NCI-H2107 (cell line): ENCODE results near the gene FAM228B.
"Not testable (repeated sequence)": the region's sequence is repeated elsewhere in the genome, so short reads cannot be mapped to it uniquely, and the experiment has no call there.

Experiments used
- DNase-seq: peaks from one replicate; lab custom pipeline; 2025; lab: John Stamatoyannopoulos, UW

The FAM228B gene

GRCh38 chr2:24159708-24160107 lies 36.4 kb downstream of the FAM228B start:
- no peak for DNase-seq

GRCh38 chr2:24160761-24161160 lies 37.5 kb downstream of the FAM228B start:
- no peak for DNase-seq

- no peak for DNase-seq
These were observed 39.2 kb downstream of the FAM228B start for GRCh38 chr2:24162494-24162893.

GRCh38 chr2:24163186-24163585 lies 39.9 kb downstream of the FAM228B start:
- no peak for DNase-seq

GRCh38 chr2:24163601-24164000 lies 40.3 kb downstream of the FAM228B start:
- no peak for DNase-seq

GRCh38 chr2:24164416-24164973 lies 41.2 kb downstream of the FAM228B start:
- no peak for DNase-seq

GRCh38 chr2:24169023-24169422 lies 45.8 kb downstream of the FAM228B start:
- DNase-seq, result no peak

- no peak for DNase-seq
These were observed 51.6 kb downstream of the FAM228B start, which contains the start of gene FAM228A for GRCh38 chr2:24174851-24175277. Gene FAM228A, plus strand, starts transcription at chr2:24175053. Its CDS starts 428 bp downstream, at chr2:24175481.

- DNase-seq, result no peak
These were observed 52.4 kb downstream of the FAM228B start for GRCh38 chr2:24175631-24176187.

GRCh38 chr2:24176326-24176725 lies 53.1 kb downstream of the FAM228B start:
- no peak for DNase-seq

- no peak for DNase-seq
These were observed 56.4 kb downstream of the FAM228B start for GRCh38 chr2:24179683-24180082.

- no peak for DNase-seq
These were observed 58.6 kb downstream of the FAM228B start for GRCh38 chr2:24181849-24182248.

- DNase-seq, result no peak
These were observed 59.2 kb downstream of the FAM228B start for GRCh38 chr2:24182507-24182906.

- no peak for DNase-seq
These were observed 60.2 kb downstream of the FAM228B start for GRCh38 chr2:24183366-24184069.

GRCh38 chr2:24189551-24189950 lies 66.3 kb downstream of the FAM228B start:
- no peak for DNase-seq

GRCh38 chr2:24190503-24190902 lies 67.2 kb downstream of the FAM228B start:
- no peak for DNase-seq

GRCh38 chr2:24191156-24191555 lies 67.9 kb downstream of the FAM228B start:
- no peak for DNase-seq

GRCh38 chr2:24191848-24192247 lies 68.6 kb downstream of the FAM228B start:
- no peak for DNase-seq

GRCh38 chr2:24197213-24197612 lies 73.9 kb downstream of the FAM228B start:
- not testable (repeated sequence) for DNase-seq

GRCh38 chr2:24199968-24200590 lies 76.8 kb downstream of the FAM228B start:
- DNase-seq, result no peak

GRCh38 chr2:24200799-24201198 lies 77.5 kb downstream of the FAM228B start:
- no peak for DNase-seq

GRCh38 chr2:24203029-24203786 lies 79.9 kb downstream of the FAM228B start:
- no peak for DNase-seq
